K562 (cell line): ENCODE results near the gene NADK. TPM values are rescaled to one million over a fixed set of nuclear protein-coding genes. Genes with fewer than 3 reads are reported as not detected.

Experiments used
- ATAC-seq: fragments of 200-7000 bp; cut with Tn5 transposase; 3 replicates; pipeline ENCODE4 v1.9.1; 2020; ENCODE audit warnings: moderate library complexity
- BruUV-seq: library from RNA; stranded (reverse); fragments of 400-500 nt; replicated peaks from 2 replicates; lab custom pipeline; 2021; lab: Mats Ljungman, UMichigan
- CTCF ChIA-PET: fragments of 300-600 bp; formaldehyde crosslinking; extraction: SDS; loops from one replicate; lab custom pipeline; 2021; ENCODE audit warnings: low intra/inter-chr PET ratio; lab: Yijun Ruan, JAX
- POLR2A ChIA-PET: fragments of 300-600, 350-650 bp; sonication (Branson Sonifier 250); formaldehyde crosslinking; extraction: SDS; loops from one replicate; lab custom pipeline; 2021; ENCODE audit warnings: antibody characterized with exemption, inconsistent platforms; lab: Yijun Ruan, JAX
- DNase-seq, 4 experiments: peaks; one replicate each; pipeline versions ENCODE4 v3.0.0 to v3.0.0-alpha.2; 2011 to 2018; ENCODE audit warnings: low spot score in 3 of 4, mixed read lengths in 3 of 4; ENCODE audit errors: extremely low read depth in 1 of 4
- FAIRE-seq: peaks from 2 replicates; lab custom pipeline; 2011; peaks lifted over from hg19 to GRCh38; lab: Jason Lieb, UNC
- H2AFZ ChIP-seq: 2 replicates; pipeline ENCODE4 v1.6.0; 2011; ENCODE audit warnings: low read depth, low read length, control low read depth, inconsistent platforms
- H3K27ac ChIP-seq: fragments of 200-600 bp; 3 replicates; pipeline ENCODE4 v1.8.0; 2011; ENCODE audit warnings: low read depth, mild to moderate bottlenecking, control low read depth, inconsistent platforms, low read length, moderate library complexity, mixed read lengths; ENCODE audit errors: extremely low read depth
- H3K27me3 ChIP-seq, 2 experiments: fragments of 300-600 bp in 1 of 2; 2 replicates in 1 of 2; 3 replicates in 1 of 2; pipeline versions ENCODE4 v1.6.0 to v1.8.0; 2011; ENCODE audit warnings: inconsistent platforms in 2 of 2, low read length in 2 of 2, mild to moderate bottlenecking in 1 of 2, mixed read lengths in 1 of 2, moderate library complexity in 1 of 2; ENCODE audit not compliant: control insufficient read depth in 2 of 2, insufficient read depth in 2 of 2
- H3K36me3 ChIP-seq: fragments of 300-600 bp; 3 replicates; pipeline ENCODE4 v1.8.0; 2011; ENCODE audit warnings: mild to moderate bottlenecking, low read length, inconsistent platforms; ENCODE audit not compliant: control insufficient read depth, insufficient read depth
- H3K4me1 ChIP-seq, 2 experiments: fragments of 200-600 bp in 1 of 2; replicated peaks in 1 of 2; 2 replicates in 1 of 2; 3 replicates in 1 of 2; pipeline versions ENCODE4 v1.5.1 to v1.8.0; 2011; ENCODE audit warnings: inconsistent platforms in 2 of 2, low read length in 2 of 2, mild to moderate bottlenecking in 1 of 2, mixed read lengths in 1 of 2, moderate library complexity in 1 of 2; ENCODE audit not compliant: control insufficient read depth in 2 of 2, insufficient read depth in 2 of 2
- H3K4me2 ChIP-seq: 2 replicates; pipeline ENCODE4 v1.6.1; 2011; ENCODE audit warnings: low read length, control low read depth, inconsistent platforms, mixed read lengths; ENCODE audit not compliant: insufficient read depth
- H3K4me3 ChIP-seq: fragments of 200-600 bp; sonication (generic), shearing (Covaris generic); 2 replicates; pipeline ENCODE4 v1.5.1; 2016; ENCODE audit warnings: control low read depth, inconsistent platforms
- H3K79me2 ChIP-seq: fragments of 200-600 bp; 3 replicates; pipeline ENCODE4 v1.8.0; 2011; ENCODE audit warnings: low read length, inconsistent platforms; ENCODE audit not compliant: control insufficient read depth, insufficient read depth
- H3K9ac ChIP-seq, 2 experiments: 2 replicates each; pipeline versions ENCODE4 v1.6.0 to v1.6.1; 2011; ENCODE audit warnings: low read depth in 2 of 2, low read length in 2 of 2, control low read depth in 1 of 2, inconsistent platforms in 1 of 2, mild to moderate bottlenecking in 1 of 2, mixed read lengths in 1 of 2; ENCODE audit not compliant: insufficient read depth in 1 of 2
- H3K9me1 ChIP-seq: one replicate; pipeline ENCODE4 v1.6.0; 2011; ENCODE audit warnings: inconsistent platforms, mild to moderate bottlenecking, low read length, moderate library complexity; ENCODE audit not compliant: control insufficient read depth, insufficient read depth
- H3K9me3 ChIP-seq: replicated peaks from 2 replicates; pipeline ENCODE4 v1.5.1; 2011; ENCODE audit warnings: low read depth, low read length, inconsistent platforms; ENCODE audit not compliant: control insufficient read depth, insufficient read depth
- H4K20me1 ChIP-seq: replicated peaks from 2 replicates; pipeline ENCODE4 v1.6.1; 2011; ENCODE audit warnings: low read length, inconsistent platforms, mixed read lengths; ENCODE audit not compliant: control insufficient read depth, insufficient read depth
- ARID2 ChIP-seq: fragments of 450-650 bp; IDR thresholded peaks from 2 replicates; pipeline ENCODE4 v1.6.1; 2017; ENCODE audit warnings: antibody characterized with exemption, mild to moderate bottlenecking
- ARNT ChIP-seq, 2 experiments: fragments of 450-650 bp; IDR thresholded peaks; 2 replicates each; pipeline ENCODE4 v1.6.1; 2016; ENCODE audit warnings: mild to moderate bottlenecking in 1 of 2
- KAT8 ChIP-seq: fragments of 450-650 bp; IDR thresholded peaks from 2 replicates; pipeline ENCODE4 v1.6.1; 2016; ENCODE audit warnings: low read depth, mild to moderate bottlenecking
- MITF ChIP-seq: IDR thresholded peaks from 2 replicates; pipeline ENCODE4 v1.6.1; 2014; ENCODE audit warnings: antibody characterized with exemption
- TBL1XR1 ChIP-seq, 2 experiments: IDR thresholded peaks; 2 replicates each; pipeline ENCODE4 v1.6.1; 2012; ENCODE audit warnings: improper control_type of control experiment in 2 of 2, low read length in 2 of 2, mild to moderate bottlenecking in 1 of 2
- THRA ChIP-seq: fragments of 450-650 bp; IDR thresholded peaks from 2 replicates; pipeline ENCODE4 v1.6.1; 2017; ENCODE audit warnings: mild to moderate bottlenecking, moderate library complexity
- U2AF2 ChIP-seq: fragments of 200-400 bp; formaldehyde crosslinking; optimal IDR thresholded peaks from 2 replicates; pipeline ENCODE3; 2017; ENCODE audit warnings: low read depth, mild to moderate bottlenecking, low read length
- ZNF277 ChIP-seq: fragments of 250-450 bp; sonication (Bioruptor Pico); IDR thresholded peaks from 2 replicates; pipeline ENCODE4 v1.8.0; 2022; ENCODE audit warnings: inconsistent platforms, mild to moderate bottlenecking, moderate library complexity, borderline replicate concordance
- ZNF282 ChIP-seq: sonication (generic); formaldehyde crosslinking; IDR thresholded peaks from 2 replicates; pipeline ENCODE4 v1.8.1; 2023; ENCODE audit warnings: missing genetic modification reagents
- ZNF668 ChIP-seq: fragments of 250-450 bp; sonication (Bioruptor Pico); IDR thresholded peaks from 2 replicates; pipeline ENCODE4 v1.8.0; 2022; ENCODE audit warnings: mild to moderate bottlenecking, inconsistent platforms
- WGBS: fragments of 100-300 bp; shearing (Covaris generic); methylation state at CpG from one replicate; pipeline ENCODE4 v1.1.6; 2016; ENCODE audit warnings: low coverage, mixed read lengths; ENCODE audit not compliant: insufficient coverage; ENCODE audit errors: missing lambda C conversion rate; 5-methylcytosine and 5-hydroxymethylcytosine counted together
- in situ Hi-C: fragments of 300-500 bp; cut with MboI; formaldehyde crosslinking; loops from 4 replicates; pipeline ENCODE4 v1.15.0; 2018; ENCODE audit warnings: inconsistent platforms, mixed read lengths
- intact Hi-C: fragments of 100-400 bp; cut with micrococcal nuclease; formaldehyde crosslinking; loops from 2 replicates; pipeline ENCODE4 v1.14.2; 2022
- polyA plus RNA-seq, 8 experiments: library from polyadenylated mRNA; depleted of rRNA in 4 of 8; stranded (reverse) in 5 of 8; unstranded in 3 of 8; fragments of >200 nt; fragmentation: Nextera tagmentation in 2 of 8; fragmentation: Illumina TruSeq in 1 of 8; extraction: Ambion mirVana in 2 of 8; extraction: Trizol in 1 of 8; gene quantifications; 2 replicates each; pipeline versions ENCODE4 v1.2.1 to v1.2.3, GENCODE V29; 2011 to 2014; ENCODE audit warnings: inconsistent platforms in 1 of 8, missing spikeins in 1 of 8
- total RNA-seq, 7 experiments: library from RNA; depleted of rRNA in 6 of 7; stranded (reverse); fragments of >200 nt in 6 of 7; fragmentation: Illumina TruSeq in 2 of 7; extraction: Trizol in 2 of 7; gene quantifications; 2 replicates each; pipeline versions ENCODE4 v1.2.1 to v1.2.3, GENCODE V29; 2011 to 2021; ENCODE audit warnings: low replicate concordance in 1 of 7

NADK gene
- total and polyA plus RNA-seq, 9 of the 15 experiments (the other 6 are each of a cell fraction or from before 2014, with no cell fraction given), result 1.5 to 135 (median 75.1) TPM

GRCh38 chr1:1827089-1827848 is 49.0 kb upstream of the NADK start:
- ATAC-seq (no peak), FAIRE-seq (no peak), DNase-seq (no peak)
- Histone ChIP-seq H3K27me3 (no peaks in the 10 kb centered on the region), H2AFZ (no peak overlapping the region), H3K36me3 (peaks cover 58% of the 10 kb centered on the region), H4K20me1 (no peaks in the 10 kb centered on the region; the same call in 1 of the 2 replicates), H3K4me2 (no peak overlapping the region), H3K9me3 (no peaks in the 10 kb centered on the region), H3K4me1 (no peaks in the 10 kb centered on the region), H3K9me1 (peaks cover 3% of the 10 kb centered on the region), H3K9ac (no peak overlapping the region), H3K27ac (no peak overlapping the region), H3K4me3 (no peak overlapping the region), H3K79me2 (peaks cover 30% of the 10 kb centered on the region; the same call in 2 of the 3 replicates)
- ChIA-PET CTCF (no interaction called here), POLR2A (interaction anchor here (1.6 to 1.7 kb wide), 2 partner anchors 16 to 20 kb away, joined by 3 to 5 read pairs; no protein-coding TSS in a partner anchor)
- TF ChIP-seq U2AF2 (no peak), ZNF668 (CRISPR knock-in tag) (no peak), MITF (no peak), ZNF277 (CRISPR knock-in tag) (no peak), KAT8 (no peak), ARNT (IDR thresholded peaks at IDR 0.05) (no peak), ZNF282 (no peak), THRA (no peak), TBL1XR1 (IDR thresholded peaks at IDR 0.05; ENCODE audit: low read length in 2 of 2) (no peak), ARID2 (no peak)
- intact Hi-C loops (no loop called here), in situ Hi-C loops (no loop called here)
- WGBS, result 87% methylated on average over 14 of the region's 14 CpGs
- BruUV-seq, result no TSS peak
